ENCODE data around the gene LTO1.

LTO1 gene

GRCh38 chr11:69647390-69647748 lies 27.8 kb downstream of the LTO1 start:
- H3K9me3 ChIP-seq = no peaks in the 10 kb centered on the region
- H3K4me3 ChIP-seq (ENCODE audit: low read depth in 1 of 2, low read length in 1 of 2) = no peak overlapping the region
- H3K27ac ChIP-seq = no peak overlapping the region
- peaks cover 38% of the 10 kb centered on the region for H3K27me3 ChIP-seq
- H3K4me1 ChIP-seq (ENCODE audit: control insufficient read depth in 1 of 2, insufficient read depth in 1 of 2, low read depth in 1 of 2, low read length in 1 of 2) = no peaks in the 10 kb centered on the region
- no peak for TF ChIP-seq CTCF (IDR thresholded peaks at IDR 0.05)
- no peaks in the 10 kb centered on the region for H3K36me3 ChIP-seq

GRCh38 chr11:69646493-69647389 lies 28.4 kb downstream of the LTO1 start:
- no peak overlapping the region for H3K4me3 ChIP-seq (ENCODE audit: low read depth in 1 of 2, low read length in 1 of 2)

GRCh38 chr11:69645801-69646492 lies 29.2 kb downstream of the LTO1 start:
- TF ChIP-seq CTCF (IDR thresholded peaks at IDR 0.05) = no peak
- no peak overlapping the region for H3K27ac ChIP-seq
- H3K9me3 ChIP-seq = no peaks in the 10 kb centered on the region
- no peaks in the 10 kb centered on the region for H3K36me3 ChIP-seq
- H3K4me3 ChIP-seq (ENCODE audit: low read depth in 1 of 2, low read length in 1 of 2) = no peak overlapping the region
- H3K27me3 ChIP-seq = peaks cover 49% of the 10 kb centered on the region
- peaks cover 8 to 12% of the 10 kb centered on the region in 2 experiments for H3K4me1 ChIP-seq (ENCODE audit: control insufficient read depth in 1 of 2, insufficient read depth in 1 of 2, low read depth in 1 of 2, low read length in 1 of 2)

More at GRCh38 chr11:69646493-69647389, 28.4 kb downstream of the LTO1 start:
- no peaks in the 10 kb centered on the region for H3K9me3 ChIP-seq
- peaks cover 44% of the 10 kb centered on the region for H3K27me3 ChIP-seq
- no peak overlapping the region for H3K27ac ChIP-seq
- TF ChIP-seq CTCF (IDR thresholded peaks at IDR 0.05) = no peak
- no peaks in the 10 kb centered on the region for H3K36me3 ChIP-seq
- H3K4me1 ChIP-seq (ENCODE audit: control insufficient read depth in 1 of 2, insufficient read depth in 1 of 2, low read depth in 1 of 2, low read length in 1 of 2) = peaks cover 3 to 4% of the 10 kb centered on the region in 2 experiments

GRCh38 chr11:69644962-69645675 lies 30.0 kb downstream of the LTO1 start:
- peaks cover 57% of the 10 kb centered on the region for H3K27me3 ChIP-seq
- no peak overlapping the region for H3K27ac ChIP-seq
- peaks cover 13 to 20% of the 10 kb centered on the region in 2 experiments for H3K4me1 ChIP-seq (ENCODE audit: control insufficient read depth in 1 of 2, insufficient read depth in 1 of 2, low read depth in 1 of 2, low read length in 1 of 2)
- no peaks in the 10 kb centered on the region for H3K36me3 ChIP-seq
- TF ChIP-seq CTCF (IDR thresholded peaks at IDR 0.05) = no peak
- H3K4me3 ChIP-seq (ENCODE audit: low read depth in 1 of 2, low read length in 1 of 2) = no peak overlapping the region
- no peaks in the 10 kb centered on the region for H3K9me3 ChIP-seq

GRCh38 chr11:69644071-69644961 lies 30.8 kb downstream of the LTO1 start:
- Histone ChIP-seq H3K4me1 (ENCODE audit: control insufficient read depth in 1 of 2, insufficient read depth in 1 of 2, low read depth in 1 of 2, low read length in 1 of 2) (peaks cover 13 to 21% of the 10 kb centered on the region in 2 experiments), H3K36me3 (no peaks in the 10 kb centered on the region), H3K27me3 (peaks cover 65% of the 10 kb centered on the region), H3K27ac (no peak overlapping the region), H3K9me3 (no peaks in the 10 kb centered on the region), H3K4me3 (ENCODE audit: low read depth in 1 of 2, low read length in 1 of 2) (no peak overlapping the region)
- no peak for TF ChIP-seq CTCF (IDR thresholded peaks at IDR 0.05)

All from neutrophil (primary cell).